Dendritic cell treated with granulocyte-macrophage colony-stimulating factor and Interleukin-4, amounts not matched to agents 40 ng/mL and 50 ng/mL, for 4 days (primary cell): ENCODE measurements around the gene GNAS.

Experiments
- H3K27ac Mint-ChIP-seq: one replicate; pipeline ENCODE4 v1.8.0; 2022; ENCODE audit warnings: mild to moderate bottlenecking, mixed read lengths
- H3K27me3 Mint-ChIP-seq: one replicate; pipeline ENCODE4 v1.8.0; 2022; ENCODE audit warnings: mild to moderate bottlenecking, mixed read lengths
- H3K36me3 Mint-ChIP-seq: one replicate; pipeline ENCODE4 v1.8.0; 2022; ENCODE audit warnings: low read depth, mixed read lengths
- H3K4me1 Mint-ChIP-seq: one replicate; pipeline ENCODE4 v1.8.0; 2022; ENCODE audit warnings: low read depth, mixed read lengths
- H3K4me3 Mint-ChIP-seq: one replicate; pipeline ENCODE4 v1.8.0; 2022; ENCODE audit warnings: mild to moderate bottlenecking, moderate library complexity, mixed read lengths
- H3K9me3 Mint-ChIP-seq: one replicate; pipeline ENCODE4 v1.8.0; 2022; ENCODE audit warnings: mixed read lengths
- intact Hi-C: fragments of 100-400 bp; cut with micrococcal nuclease; formaldehyde crosslinking; loops from one replicate; pipeline ENCODE4 v1.15.0; 2022

The GNAS gene

GRCh38 chr20:58852543-58853271, at the start of gene GNAS:
GNAS (plus strand) TSS chr20:58852716.
- Mint-ChIP-seq H3K36me3 (no peaks in the 10 kb centered on the region), H3K27ac (no peak within 1 kb of the TSS), H3K4me1 (peaks cover 49% of the 10 kb centered on the region), H3K9me3 (peaks cover 18% of the 10 kb centered on the region), H3K4me3 (peak within 1 kb of the TSS; percentile 55), H3K27me3 (peaks cover 95% of the 10 kb centered on the region)
- intact Hi-C loops, result loop anchor here (5.0 kb wide), 1 partner anchor 205 kb away; no protein-coding TSS in a partner anchor

DNA sequence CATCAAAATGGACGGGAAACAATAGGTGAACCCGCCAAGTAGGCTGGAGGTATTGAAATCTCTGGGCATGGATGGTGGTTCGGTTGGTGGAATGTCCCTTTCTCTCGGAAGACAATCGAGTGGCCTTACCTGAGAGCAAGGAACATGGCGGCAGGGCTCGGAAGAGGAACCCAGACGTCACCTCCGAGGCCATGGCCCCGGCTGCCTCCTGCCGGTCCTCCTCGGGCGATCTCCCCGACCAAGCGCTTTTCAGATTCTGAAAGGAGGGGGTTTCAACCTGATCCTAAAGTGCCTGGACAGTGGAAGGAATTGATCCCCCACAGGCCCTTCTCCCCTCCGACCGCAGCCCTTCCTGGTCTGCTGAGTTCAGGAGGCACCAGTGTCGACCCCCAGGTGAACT, 49.0 kb upstream of the GNAS start:
- H3K4me1 Mint-ChIP-seq, result no peaks in the 10 kb centered on the region
- no peaks in the 10 kb centered on the region for H3K9me3 Mint-ChIP-seq
- H3K27me3 Mint-ChIP-seq, result peaks cover 30% of the 10 kb centered on the region
- H3K27ac Mint-ChIP-seq, result no peak overlapping the region
- intact Hi-C loops, result no loop called here
- H3K36me3 Mint-ChIP-seq, result no peaks in the 10 kb centered on the region
- H3K4me3 Mint-ChIP-seq, result no peak overlapping the region

DNA sequence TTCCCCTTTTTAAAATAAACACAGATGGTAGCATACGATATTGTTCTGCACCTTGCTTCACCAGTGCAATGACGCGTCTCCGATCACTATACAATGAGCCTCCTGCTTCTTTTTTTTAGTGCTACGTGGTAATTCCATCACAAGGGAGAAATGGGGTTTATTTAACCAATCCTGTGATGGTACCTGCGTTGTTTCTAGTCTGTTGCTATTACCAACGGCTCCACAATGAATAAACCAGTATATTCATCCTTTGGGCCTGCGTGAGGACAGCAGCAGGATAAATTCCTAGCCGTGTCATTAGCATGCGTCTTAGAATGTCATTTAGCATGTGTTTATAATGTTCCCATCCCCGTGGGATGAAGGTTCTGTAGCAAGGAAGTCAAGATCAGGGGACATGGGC, 44.7 kb upstream of the GNAS start:
- no peak overlapping the region for H3K27ac Mint-ChIP-seq

DNA sequence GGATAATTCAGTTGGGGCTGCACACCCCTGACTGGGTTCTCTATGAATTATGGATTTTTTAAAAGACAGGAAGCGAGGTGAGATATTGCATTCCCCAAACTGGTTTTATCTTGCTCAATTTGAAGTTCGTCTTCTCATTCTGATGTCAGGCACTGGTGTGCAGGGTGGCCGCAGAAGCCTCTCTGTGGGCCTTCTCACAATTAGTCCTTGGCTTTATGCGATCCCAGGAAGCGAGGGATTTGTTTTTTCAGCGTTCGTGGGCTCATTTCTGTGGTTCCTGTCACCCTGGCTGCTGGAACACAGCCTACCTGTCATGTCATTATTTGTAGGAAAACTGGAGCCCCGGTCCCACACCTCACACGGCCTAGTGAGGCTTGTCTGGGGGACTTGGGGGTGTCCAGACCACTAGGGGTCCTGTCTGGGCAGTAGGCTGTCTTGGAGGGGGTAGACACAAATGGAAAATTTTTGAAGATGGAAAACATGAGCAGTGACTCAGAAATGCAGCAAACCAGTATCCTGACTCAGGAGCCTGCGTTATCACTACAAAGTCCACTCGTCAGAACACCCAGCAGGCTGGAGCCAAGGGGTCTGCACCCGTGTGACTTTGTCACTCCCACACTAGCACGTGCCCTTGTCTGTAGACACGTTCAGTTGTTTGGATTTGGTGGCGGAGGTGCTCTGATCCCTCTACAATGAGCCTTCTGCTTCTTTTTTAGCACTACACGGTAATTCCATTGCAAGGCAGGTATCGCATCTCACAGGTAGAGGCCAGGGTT, 44.1 kb upstream of the GNAS start:
- H3K27ac Mint-ChIP-seq, result no peak overlapping the region
- no peaks in the 10 kb centered on the region for H3K36me3 Mint-ChIP-seq
- H3K4me1 Mint-ChIP-seq, result no peaks in the 10 kb centered on the region
- intact Hi-C loops, result no loop called here
- H3K9me3 Mint-ChIP-seq, result no peaks in the 10 kb centered on the region
- H3K4me3 Mint-ChIP-seq, result no peak overlapping the region
- peaks cover 22% of the 10 kb centered on the region for H3K27me3 Mint-ChIP-seq

More for the DNA sequence above, 44.7 kb upstream of the GNAS start:
- Mint-ChIP-seq H3K27me3 (peaks cover 26% of the 10 kb centered on the region), H3K9me3 (no peaks in the 10 kb centered on the region), H3K4me1 (no peaks in the 10 kb centered on the region), H3K36me3 (no peaks in the 10 kb centered on the region), H3K4me3 (no peak overlapping the region)
- intact Hi-C loops, result no loop called here

DNA sequence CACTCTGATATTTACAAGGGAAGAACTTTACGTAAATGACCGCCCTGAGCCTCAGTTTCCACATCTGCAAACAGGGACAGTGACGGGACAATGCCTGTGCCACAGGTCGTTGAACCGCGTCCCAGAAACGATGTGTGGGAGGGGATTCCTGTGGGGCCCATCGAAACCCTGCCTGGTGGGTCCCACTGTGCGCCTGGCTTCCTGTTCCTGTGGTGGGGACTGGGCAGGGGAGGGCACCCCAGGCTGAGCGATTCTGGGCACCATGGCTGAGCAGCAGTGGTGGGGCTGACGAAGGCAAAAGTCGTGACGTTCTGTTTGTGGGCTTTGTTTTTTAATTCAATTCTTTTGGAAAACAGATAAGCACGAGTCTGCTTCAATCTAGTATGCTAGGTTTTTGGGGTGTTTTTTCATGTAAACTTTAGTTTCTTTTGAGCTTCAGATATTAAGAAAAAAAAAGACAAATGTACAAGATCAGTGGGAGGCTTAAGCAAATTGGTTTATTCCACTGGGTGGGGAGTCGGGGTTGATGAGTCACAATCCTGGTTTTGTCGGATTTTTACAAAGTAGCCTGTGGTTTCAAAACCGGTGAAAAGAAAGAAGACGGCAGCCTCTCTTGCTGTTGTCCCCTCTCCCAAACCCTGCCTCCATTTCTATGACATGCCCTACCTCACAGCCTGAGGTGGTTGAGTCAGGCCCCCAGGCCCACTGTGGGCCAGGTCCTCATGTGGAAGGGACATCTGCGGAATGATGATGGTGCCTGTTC, 42.2 kb upstream of the GNAS start:
- Mint-ChIP-seq H3K36me3 (no peaks in the 10 kb centered on the region), H3K27me3 (peaks cover 15% of the 10 kb centered on the region), H3K9me3 (no peaks in the 10 kb centered on the region), H3K4me1 (no peaks in the 10 kb centered on the region), H3K4me3 (no peak overlapping the region), H3K27ac (no peak overlapping the region)
- intact Hi-C loops, result no loop called here

DNA sequence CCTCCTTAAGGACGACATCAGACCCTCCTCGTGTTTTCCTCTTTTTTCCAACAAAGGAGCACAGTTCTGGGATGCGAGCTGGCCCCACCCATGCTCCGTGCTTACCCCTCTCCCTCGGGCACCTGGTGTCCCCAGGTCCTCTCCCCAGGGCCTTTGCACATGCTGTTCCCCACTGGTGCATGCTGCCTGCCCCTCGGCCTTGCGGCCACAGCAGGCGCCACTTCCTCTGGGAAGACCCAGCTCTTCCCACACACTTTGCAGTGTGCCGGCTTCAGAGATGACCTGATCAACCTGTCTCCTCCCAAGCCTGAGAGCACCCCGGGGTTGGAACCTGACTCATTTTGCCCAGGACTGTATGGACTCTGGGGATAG, 41.7 kb upstream of the GNAS start:
- H3K9me3 Mint-ChIP-seq, result no peaks in the 10 kb centered on the region
- no peak overlapping the region for H3K27ac Mint-ChIP-seq
- H3K4me3 Mint-ChIP-seq, result no peak overlapping the region
- H3K27me3 Mint-ChIP-seq, result peaks cover 14% of the 10 kb centered on the region
- H3K4me1 Mint-ChIP-seq, result no peaks in the 10 kb centered on the region
- intact Hi-C loops, result no loop called here
- no peaks in the 10 kb centered on the region for H3K36me3 Mint-ChIP-seq

GRCh38 chr20:58811334-58811733, 41.2 kb upstream of the GNAS start:
- no peaks in the 10 kb centered on the region for H3K4me1 Mint-ChIP-seq
- no peaks in the 10 kb centered on the region for H3K36me3 Mint-ChIP-seq
- H3K27me3 Mint-ChIP-seq, result peaks cover 12% of the 10 kb centered on the region
- H3K27ac Mint-ChIP-seq, result no peak overlapping the region
- intact Hi-C loops, result no loop called here
- no peak overlapping the region for H3K4me3 Mint-ChIP-seq
- H3K9me3 Mint-ChIP-seq, result no peaks in the 10 kb centered on the region

- peaks cover 11% of the 10 kb centered on the region for H3K27me3 Mint-ChIP-seq
- H3K4me1 Mint-ChIP-seq, result no peaks in the 10 kb centered on the region
- no peaks in the 10 kb centered on the region for H3K36me3 Mint-ChIP-seq
- H3K27ac Mint-ChIP-seq, result no peak overlapping the region
- intact Hi-C loops, result no loop called here
- no peaks in the 10 kb centered on the region for H3K9me3 Mint-ChIP-seq
- no peak overlapping the region for H3K4me3 Mint-ChIP-seq
These were observed 39.1 kb upstream of the GNAS start for GRCh38 chr20:58813369-58813768.

- no peaks in the 10 kb centered on the region for H3K36me3 Mint-ChIP-seq
- intact Hi-C loops, result no loop called here
- H3K27me3 Mint-ChIP-seq, result peaks cover 9% of the 10 kb centered on the region
- H3K27ac Mint-ChIP-seq, result no peak overlapping the region
- H3K4me1 Mint-ChIP-seq, result no peaks in the 10 kb centered on the region
- H3K9me3 Mint-ChIP-seq, result no peaks in the 10 kb centered on the region
- H3K4me3 Mint-ChIP-seq, result no peak overlapping the region
These were observed 37.1 kb upstream of the GNAS start for GRCh38 chr20:58815448-58815847.

GRCh38 chr20:58816051-58816450, 36.5 kb upstream of the GNAS start:
- H3K36me3 Mint-ChIP-seq, result no peaks in the 10 kb centered on the region
- H3K27ac Mint-ChIP-seq, result no peak overlapping the region
- no peak overlapping the region for H3K4me3 Mint-ChIP-seq
- H3K9me3 Mint-ChIP-seq, result no peaks in the 10 kb centered on the region
- intact Hi-C loops, result no loop called here
- no peaks in the 10 kb centered on the region for H3K4me1 Mint-ChIP-seq
- H3K27me3 Mint-ChIP-seq, result peaks cover 5% of the 10 kb centered on the region

DNA sequence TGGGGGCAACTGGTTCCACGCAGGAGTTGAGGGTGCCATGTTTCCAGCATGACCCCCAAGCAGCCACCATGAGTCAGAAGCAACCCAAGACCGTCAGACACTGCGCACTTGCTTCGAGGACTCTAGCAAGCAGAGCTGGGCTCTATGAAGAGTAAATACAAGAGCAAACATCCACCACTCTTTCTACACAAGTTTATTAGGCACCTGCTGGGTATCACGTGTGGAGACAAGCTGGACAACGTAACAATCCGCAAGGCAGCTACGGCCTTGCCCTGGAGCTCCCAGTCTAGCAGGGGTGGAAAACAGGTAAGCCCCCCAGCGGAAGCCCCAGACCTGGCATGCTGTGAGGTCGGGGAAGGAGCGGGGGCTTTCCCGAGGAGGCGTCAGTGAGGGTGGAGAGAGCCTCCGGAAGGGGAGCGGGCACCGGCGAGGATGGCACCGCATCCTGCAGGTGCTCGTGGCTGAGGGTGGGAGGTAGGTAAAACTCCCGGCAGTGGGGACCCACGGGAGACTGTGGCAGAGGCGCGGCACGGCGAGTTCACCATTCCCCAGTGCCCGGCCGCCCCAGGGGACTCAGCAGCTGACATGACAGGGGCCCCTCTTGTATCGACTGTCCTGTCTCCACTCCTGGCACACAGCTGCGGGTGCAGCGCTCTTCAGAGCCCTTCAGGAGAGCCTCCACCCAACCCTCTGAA, 35.4 kb upstream of the GNAS start:
- H3K4me1 Mint-ChIP-seq, result no peaks in the 10 kb centered on the region
- H3K4me3 Mint-ChIP-seq, result no peak overlapping the region
- no peak overlapping the region for H3K27ac Mint-ChIP-seq
- H3K36me3 Mint-ChIP-seq, result no peaks in the 10 kb centered on the region
- intact Hi-C loops, result no loop called here
- peaks cover 2% of the 10 kb centered on the region for H3K27me3 Mint-ChIP-seq
- no peaks in the 10 kb centered on the region for H3K9me3 Mint-ChIP-seq

DNA sequence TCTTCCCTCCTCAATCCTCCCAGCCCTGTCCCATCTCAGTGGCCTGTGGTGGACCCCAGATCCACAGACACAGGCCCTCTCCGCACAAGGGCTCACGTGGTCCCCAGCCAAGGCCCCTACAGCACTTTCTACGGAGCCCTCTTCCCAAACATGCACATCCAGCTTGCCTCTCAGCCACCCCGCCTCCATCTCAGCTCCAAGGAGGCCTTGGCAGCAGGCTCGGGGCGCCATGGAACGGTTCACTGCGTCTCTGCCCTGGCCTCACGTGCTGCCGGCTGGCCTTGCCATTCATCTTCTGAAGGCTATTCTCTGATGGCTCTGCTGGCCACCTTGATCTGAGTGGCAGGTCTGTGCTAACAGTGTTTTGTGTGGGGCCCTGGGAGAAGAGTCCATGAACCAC, 34.8 kb upstream of the GNAS start:
- peaks cover 2% of the 10 kb centered on the region for H3K27me3 Mint-ChIP-seq
- H3K9me3 Mint-ChIP-seq, result no peaks in the 10 kb centered on the region
- no peak overlapping the region for H3K27ac Mint-ChIP-seq
- H3K36me3 Mint-ChIP-seq, result no peaks in the 10 kb centered on the region
- intact Hi-C loops, result no loop called here
- no peaks in the 10 kb centered on the region for H3K4me1 Mint-ChIP-seq
- H3K4me3 Mint-ChIP-seq, result no peak overlapping the region

DNA sequence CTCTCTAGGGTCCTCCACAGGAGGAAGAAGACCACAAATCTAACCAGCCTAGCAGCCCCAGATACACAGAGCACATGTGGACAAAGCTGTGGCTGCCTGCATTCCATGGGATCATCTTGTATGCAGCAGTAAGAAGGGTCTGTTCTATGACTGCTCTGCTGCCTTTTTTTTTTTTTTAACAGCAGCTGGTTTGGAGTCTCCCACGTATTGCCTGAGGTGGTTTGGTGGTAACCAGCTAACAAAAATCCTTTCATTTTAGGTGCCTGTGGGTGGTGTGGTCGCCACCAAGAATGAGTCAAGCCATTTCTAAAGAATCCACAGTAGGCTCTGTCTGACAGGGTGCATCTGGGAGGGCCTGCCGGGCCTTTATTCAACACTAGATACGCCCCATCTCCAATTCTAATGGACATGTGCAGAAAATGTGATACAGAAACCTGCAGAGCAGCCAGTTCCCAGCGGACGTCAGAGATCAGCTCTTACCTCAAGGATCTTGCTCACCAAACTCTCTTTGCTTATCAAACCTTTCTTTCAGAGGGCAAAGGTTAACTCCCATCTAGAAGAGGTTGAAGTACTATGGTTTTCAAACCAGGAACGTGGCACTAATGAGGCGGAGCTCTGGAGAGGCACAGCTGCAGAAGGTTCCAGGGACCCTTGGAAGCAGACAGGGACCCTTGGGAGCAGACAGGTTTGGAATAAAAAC, 33.8 kb upstream of the GNAS start:
- no peaks in the 10 kb centered on the region for H3K9me3 Mint-ChIP-seq
- H3K4me3 Mint-ChIP-seq, result no peak overlapping the region
- no peaks in the 10 kb centered on the region for H3K36me3 Mint-ChIP-seq
- intact Hi-C loops, result no loop called here
- H3K4me1 Mint-ChIP-seq, result no peaks in the 10 kb centered on the region
- H3K27ac Mint-ChIP-seq, result no peak overlapping the region
- peaks cover 2% of the 10 kb centered on the region for H3K27me3 Mint-ChIP-seq
